HepG2 (cell line): ENCODE measurements around the gene AP3D1. TPM values are rescaled to one million over a fixed set of nuclear protein-coding genes. Genes with fewer than 3 reads are reported as not detected.

ENCODE experiments used
- AGO1 ChIP-seq: fragments of 200-400 bp; formaldehyde crosslinking; IDR thresholded peaks from 2 replicates; pipeline ENCODE4 v1.6.1; 2017; ENCODE audit warnings: mild to moderate bottlenecking, low read depth, low read length, moderate library complexity; ENCODE audit not compliant: poor library complexity, severe bottlenecking
- CBX1 ChIP-seq: IDR thresholded peaks from one replicate; pipeline ENCODE4 v1.6.1; 2016; ENCODE audit warnings: antibody characterized with exemption, low read depth
- EHMT2 ChIP-seq: fragments of 200-600 bp; sonication (generic); IDR thresholded peaks from 2 replicates; pipeline ENCODE4 v1.7.0; 2017; ENCODE audit warnings: antibody characterized with exemption, low read depth, low read length, borderline replicate concordance
- HMGA1 ChIP-seq: sonication (generic); formaldehyde crosslinking; conservative IDR thresholded peaks from 2 replicates; pipeline ENCODE4 v1.4.0; 2020; ENCODE audit warnings: missing genetic modification reagents
- IKZF5 ChIP-seq: IDR thresholded peaks from 2 replicates; pipeline ENCODE4 v1.6.1; 2018; ENCODE audit warnings: missing genetic modification reagents, mild to moderate bottlenecking, missing compliant biosample characterization
- KIAA2018 ChIP-seq: sonication (generic); formaldehyde crosslinking; IDR thresholded peaks from 2 replicates; pipeline ENCODE4 v1.5.0; 2020; ENCODE audit warnings: mild to moderate bottlenecking, missing genetic modification reagents, borderline replicate concordance
- NPAS2 ChIP-seq: sonication (generic); formaldehyde crosslinking; IDR thresholded peaks from 2 replicates; pipeline ENCODE4 v1.8.0; 2022; ENCODE audit warnings: mild to moderate bottlenecking, missing genetic modification reagents, borderline replicate concordance
- PRDM15 ChIP-seq: sonication (generic); formaldehyde crosslinking; IDR thresholded peaks from 2 replicates; pipeline ENCODE4 v1.4.0; 2020; ENCODE audit warnings: missing genetic modification reagents
- PRMT3 ChIP-seq: sonication (generic); formaldehyde crosslinking; IDR thresholded peaks from 2 replicates; pipeline ENCODE4 v1.8.1; 2022; ENCODE audit warnings: low read depth, mild to moderate bottlenecking, moderate library complexity, missing genetic modification reagents, borderline replicate concordance
- RELA ChIP-seq: sonication (generic); formaldehyde crosslinking; IDR thresholded peaks from 2 replicates; pipeline ENCODE4 v1.4.0; 2020; ENCODE audit warnings: missing genetic modification reagents
- XBP1 ChIP-seq: sonication (generic); formaldehyde crosslinking; IDR thresholded peaks from 2 replicates; pipeline ENCODE4 v1.5.0; 2020; ENCODE audit warnings: missing genetic modification reagents
- ZFP1 ChIP-seq: IDR thresholded peaks from 2 replicates; pipeline ENCODE4 v1.6.1; 2016
- ZKSCAN5 ChIP-seq: sonication (generic); formaldehyde crosslinking; IDR thresholded peaks from 2 replicates; pipeline ENCODE4 v1.5.1; 2020; ENCODE audit warnings: mild to moderate bottlenecking, missing genetic modification reagents
- ZNF207 ChIP-seq: fragments of 450-650 bp; IDR thresholded peaks from 2 replicates; pipeline ENCODE4 v1.6.1; 2016; ENCODE audit warnings: antibody characterized with exemption, borderline replicate concordance
- ZNF253 ChIP-seq: sonication (generic); formaldehyde crosslinking; IDR thresholded peaks from 2 replicates; pipeline ENCODE4 v1.8.0; 2022; ENCODE audit warnings: mild to moderate bottlenecking, missing genetic modification reagents, borderline replicate concordance
- polyA plus RNA-seq, 8 experiments: library from polyadenylated mRNA; depleted of rRNA in 3 of 8; stranded (reverse) in 7 of 8; unstranded in 1 of 8; fragments of >200 nt; fragmentation: Illumina TruSeq in 4 of 8; extraction: Trizol in 4 of 8; gene quantifications; 2 replicates each; pipeline versions ENCODE4 v1.2.1 to v1.2.3, GENCODE V29; 2011 to 2016; ENCODE audit warnings: low read depth in 4 of 8, missing spikeins in 1 of 8, mixed read lengths in 1 of 8; ENCODE audit not compliant: insufficient read depth in 1 of 8
- total RNA-seq, 5 experiments: library from RNA; depleted of rRNA; stranded (reverse); fragments of >200 nt; fragmentation: Illumina TruSeq; extraction: Trizol; gene quantifications; 2 replicates each; pipeline ENCODE4 v1.2.3, GENCODE V29; 2016; ENCODE audit warnings: low read depth in 1 of 5

Gene AP3D1
- total and polyA plus RNA-seq, 2 of the 13 experiments (the other 11 are each of a cell fraction or from before 2014, with no cell fraction given), result 68.0 to 82.6 TPM

- TF ChIP-seq RELA (CRISPR knock-in tag), result peak; percentile 73; the same call in 1 of the 2 replicates
- no peak for TF ChIP-seq EHMT2
- no peak for TF ChIP-seq ZFP1 (CRISPR knock-in tag)
- TF ChIP-seq IKZF5, result peak; percentile 11
- no peak for TF ChIP-seq CBX1
- no peak for TF ChIP-seq ZKSCAN5
- no peak for TF ChIP-seq XBP1 (CRISPR knock-in tag)
- no peak for TF ChIP-seq HMGA1
- no peak for TF ChIP-seq NPAS2 (CRISPR knock-in tag)
- TF ChIP-seq KIAA2018 (CRISPR knock-in tag), result 0 out of 2 replicates have a peak, but pooled peaks have one; percentile 45
- TF ChIP-seq PRDM15 (CRISPR knock-in tag), result no peak
- TF ChIP-seq ZNF253 (CRISPR knock-in tag), result 0 out of 2 replicates have a peak, but pooled peaks have one; percentile 75
- TF ChIP-seq ZNF207, result no peak
- no peak for TF ChIP-seq PRMT3
- TF ChIP-seq AGO1, result no peak
Measured at GRCh38 chr19:2051773-2052704, 99.3 kb downstream of the AP3D1 start (continued).
